ENCODE measurements around the gene FAM3C. TPM values are rescaled to one million over a fixed set of nuclear protein-coding genes. Genes with fewer than 3 reads are reported as not detected.

FAM3C gene
- total RNA-seq, 1 donor from 2014 or later = 64.1 TPM

- no peak for DNase-seq (ENCODE audit: low spot score)
Observed at GRCh38 chr7:121410829-121411596, 14.9 kb upstream of the FAM3C start.

- DNase-seq (ENCODE audit: low spot score) = no peak
Observed at GRCh38 chr7:121406944-121407343, 10.8 kb upstream of the FAM3C start.

GRCh38 chr7:121406461-121406860 is 10.4 kb upstream of the FAM3C start:
- DNase-seq (ENCODE audit: low spot score) = no peak

- no peak for DNase-seq (ENCODE audit: low spot score)
Observed at GRCh38 chr7:121404348-121404747, 8.2 kb upstream of the FAM3C start.

- no peak for DNase-seq (ENCODE audit: low spot score)
Observed at GRCh38 chr7:121402701-121403100, 6.6 kb upstream of the FAM3C start.

GRCh38 chr7:121401896-121402295 is 5.8 kb upstream of the FAM3C start:
- no peak for DNase-seq (ENCODE audit: low spot score)

- no peak for DNase-seq (ENCODE audit: low spot score)
Observed at GRCh38 chr7:121398246-121398645, 2.1 kb upstream of the FAM3C start.

- no peak for DNase-seq (ENCODE audit: low spot score)
Observed at GRCh38 chr7:121397822-121398221, 1.7 kb upstream of the FAM3C start.

- no peak for DNase-seq (ENCODE audit: low spot score)
Observed at GRCh38 chr7:121397361-121397760, 1.3 kb upstream of the FAM3C start.

- no peak for DNase-seq (ENCODE audit: low spot score)
Observed at GRCh38 chr7:121395494-121395960, 581 bp downstream of the FAM3C start.

GRCh38 chr7:121394709-121395140 is 1.4 kb downstream of the FAM3C start:
- DNase-seq (ENCODE audit: low spot score) = no peak

- no peak for DNase-seq (ENCODE audit: low spot score)
Observed at GRCh38 chr7:121393005-121393366, 3.1 kb downstream of the FAM3C start.

GRCh38 chr7:121392277-121393004 is 3.7 kb downstream of the FAM3C start:
- no peak for DNase-seq (ENCODE audit: low spot score)

GRCh38 chr7:121391686-121392085 is 4.4 kb downstream of the FAM3C start:
- DNase-seq (ENCODE audit: low spot score) = no peak

- no peak for DNase-seq (ENCODE audit: low spot score)
Observed at GRCh38 chr7:121390617-121391016, 5.5 kb downstream of the FAM3C start.

- no peak for DNase-seq (ENCODE audit: low spot score)
Observed at GRCh38 chr7:121390109-121390508, 6.0 kb downstream of the FAM3C start.

- DNase-seq (ENCODE audit: low spot score) = no peak
Observed at GRCh38 chr7:121388950-121389349, 7.2 kb downstream of the FAM3C start.

GRCh38 chr7:121385800-121386179 is 10.3 kb downstream of the FAM3C start:
- DNase-seq (ENCODE audit: low spot score) = no peak

GRCh38 chr7:121385056-121385799 is 10.9 kb downstream of the FAM3C start:
- DNase-seq (ENCODE audit: low spot score) = no peak

- DNase-seq (ENCODE audit: low spot score) = no peak
Observed at GRCh38 chr7:121384265-121384664, 11.8 kb downstream of the FAM3C start.

GRCh38 chr7:121383235-121383910 is 12.7 kb downstream of the FAM3C start:
- no peak for DNase-seq (ENCODE audit: low spot score)

GRCh38 chr7:121382473-121382872 is 13.6 kb downstream of the FAM3C start:
- no peak for DNase-seq (ENCODE audit: low spot score)

Measured in ureter (tissue), 1 donor.